T-cell (primary cell): ENCODE results near the gene OAS2. TPM values are rescaled to one million over a fixed set of nuclear protein-coding genes. Genes with fewer than 3 reads are reported as not detected.
"Not testable (repeated sequence)": the region's sequence is repeated elsewhere in the genome, so short reads cannot be mapped to it uniquely, and the experiment has no call there.

Experiments
- ATAC-seq, 4 experiments: fragments of 200-7000 bp in 3 of 4; fragments of 150-1000 bp in 1 of 4; cut with Tn5 transposase; replicated peaks in 1 of 4; 1 replicate in 3 of 4; 2 replicates in 1 of 4; pipeline ENCODE4 v1.10.0; 2021; ENCODE audit warnings: moderate library complexity in 3 of 4, mild to moderate bottlenecking in 2 of 4, moderate number of reproducible peaks in 1 of 4
- CTCF ChIA-PET, 2 donors: fragments of 300-600 bp; sonication (Branson Sonifier 250); formaldehyde crosslinking; loops; one replicate each; lab custom pipeline; 2022; ENCODE audit warnings: antibody characterized with exemption in 2 of 2; lab: Charles Lee
- POLR2A ChIA-PET, 2 donors: fragments of 300-600 bp; sonication (Branson Sonifier 250); formaldehyde crosslinking; loops; one replicate each; lab custom pipeline; 2022; ENCODE audit warnings: antibody characterized with exemption in 2 of 2; lab: Charles Lee
- DNase-seq, 35 experiments: peaks; one replicate each; pipeline versions ENCODE4 v3.0.0 to v3.0.0-alpha.2; 2013 to 2023
- H3K27ac ChIP-seq: one replicate; pipeline ENCODE4 v1.5.1; 2013; ENCODE audit warnings: low read length
- H3K27me3 ChIP-seq, 2 experiments: replicated peaks in 1 of 2; 1 replicate in 1 of 2; 2 replicates in 1 of 2; pipeline versions ENCODE4 v1.6.1 to v1.7.0; 2013; ENCODE audit warnings: low read length in 1 of 2, mixed read lengths in 1 of 2; ENCODE audit not compliant: control insufficient read depth in 2 of 2, insufficient read depth in 2 of 2; ENCODE audit errors: extremely low read depth in 1 of 2
- H3K36me3 ChIP-seq, 2 donors: 1 replicate in 1 of 2; 2 replicates in 1 of 2; pipeline versions ENCODE4 v1.6.1 to v1.7.0; 2013; ENCODE audit warnings: low read length in 1 of 2; ENCODE audit not compliant: control insufficient read depth in 2 of 2, insufficient read depth in 1 of 2; ENCODE audit errors: extremely low read depth in 1 of 2
- H3K4me1 ChIP-seq, 2 experiments: 1 replicate in 1 of 2; 2 replicates in 1 of 2; pipeline versions ENCODE4 v1.6.1 to v1.7.0; 2013; ENCODE audit warnings: low read length in 2 of 2, mixed read lengths in 1 of 2; ENCODE audit not compliant: insufficient read depth in 2 of 2, control insufficient read depth in 1 of 2; ENCODE audit errors: extremely low read depth in 1 of 2
- H3K4me3 ChIP-seq, 2 donors: 1 replicate in 1 of 2; 2 replicates in 1 of 2; pipeline versions ENCODE4 v1.5.1 to v1.7.0; 2013; ENCODE audit warnings: mild to moderate bottlenecking in 2 of 2, low read length in 1 of 2, moderate library complexity in 1 of 2; ENCODE audit not compliant: control insufficient read depth in 1 of 2; ENCODE audit errors: extremely low read depth in 1 of 2
- H3K9me3 ChIP-seq: 2 replicates; pipeline ENCODE4 v1.7.0; 2013
- H3K27ac Mint-ChIP-seq, 2 donors: one replicate each; pipeline ENCODE4 v1.8.0; 2020 to 2021; ENCODE audit warnings: mild to moderate bottlenecking in 2 of 2, mixed read lengths in 2 of 2
- H3K27me3 Mint-ChIP-seq, 2 donors: one replicate each; pipeline ENCODE4 v1.8.0; 2021 to 2022; ENCODE audit warnings: mixed read lengths in 2 of 2
- H3K36me3 Mint-ChIP-seq: one replicate; pipeline ENCODE4 v1.8.0; 2021; ENCODE audit warnings: mixed read lengths
- H3K4me1 Mint-ChIP-seq, 3 donors: one replicate each; pipeline ENCODE4 v1.8.0; 2020 to 2022; ENCODE audit warnings: mixed read lengths in 3 of 3, mild to moderate bottlenecking in 1 of 3
- H3K4me3 Mint-ChIP-seq, 3 donors: one replicate each; pipeline ENCODE4 v1.8.0; 2020 to 2022; ENCODE audit warnings: mild to moderate bottlenecking in 3 of 3, mixed read lengths in 3 of 3, moderate library complexity in 3 of 3
- H3K9me3 Mint-ChIP-seq, 3 donors: one replicate each; pipeline ENCODE4 v1.8.0; 2020 to 2022; ENCODE audit warnings: mixed read lengths in 3 of 3
- WGBS: methylation state at CpG from one replicate; pipeline ENCODE4 v1.1.5; 2013; ENCODE audit warnings: missing lambda C conversion rate; ENCODE audit not compliant: insufficient coverage; 5-methylcytosine and 5-hydroxymethylcytosine counted together
- total RNA-seq, 35 experiments: library from RNA in 6 of 35; stranded (reverse) in 6 of 35; fragments of 120-200 nt in 1 of 35; gene quantifications; one replicate each; pipeline versions ENCODE4 v1.2.1 to v1.2.4 and lab custom pipeline; 2013 to 2026

The OAS2 gene
- total RNA-seq, 5 donors from 2014 or later (not counting 1 experiment from before 2014, with no cell fraction given): 44.8 to 75.5 (median 56.9) TPM

GRCh38 chr12:112988823-112989385, 10.6 kb downstream of the OAS2 start:
- peaks cover 79% of the 10 kb centered on the region for H3K36me3 Mint-ChIP-seq
- Histone ChIP-seq H3K4me1 (peaks cover 0 to 19% of the 10 kb centered on the region in 2 experiments), H3K36me3 (peaks cover 18 to 76% of the 10 kb centered on the region in 2 donors)
- H3K9me3 Mint-ChIP-seq: peaks cover 7 to 18% (median 9%) of the 10 kb centered on the region in 3 donors
- not testable (repeated sequence) for H3K27me3 Mint-ChIP-seq, ATAC-seq, H3K27me3 ChIP-seq, DNase-seq, H3K4me3 Mint-ChIP-seq, H3K9me3 ChIP-seq, H3K4me3 ChIP-seq, H3K27ac ChIP-seq
- POLR2A ChIA-PET: interaction anchor here (0.6 to 1.3 kb wide), 2 partner anchors 11 to 51 kb away, joined by 3 to 5 read pairs; partner anchors contain the start of gene OAS2 (in 1 of the 2)
- H3K27ac Mint-ChIP-seq: peak overlapping the region; percentile 81 to 85
- peaks cover 57 to 63% (median 58%) of the 10 kb centered on the region in 3 donors for H3K4me1 Mint-ChIP-seq
- CTCF ChIA-PET: interaction anchor here in 1 of 2 donors (0.8 to 1.0 kb wide), 2 partner anchors 43 to 51 kb away, joined by 3 read pairs; no protein-coding TSS in a partner anchor
- WGBS: no CpG with 5 or more reads among the region's 3 CpGs

GRCh38 chr12:112989806-112990205, 11.5 kb downstream of the OAS2 start:
- Mint-ChIP-seq H3K4me1 (peaks cover 49 to 57% (median 50%) of the 10 kb centered on the region in 3 donors), H3K4me3 (no peak overlapping the region), H3K9me3 (peaks cover under 1 to 10% (median 5%) of the 10 kb centered on the region in 3 donors), H3K36me3 (peaks cover 74% of the 10 kb centered on the region), H3K27ac (peak overlapping the region; percentile 50 to 73), H3K27me3 (no peaks in the 10 kb centered on the region)
- Histone ChIP-seq H3K27me3 (no peaks in the 10 kb centered on the region), H3K4me1 (peaks cover 0 to 19% of the 10 kb centered on the region in 2 experiments), H3K9me3 (peaks cover 1% of the 10 kb centered on the region), H3K36me3 (peaks cover 21 to 80% of the 10 kb centered on the region in 2 donors), H3K27ac (no peak overlapping the region), H3K4me3 (no peak overlapping the region)
- POLR2A ChIA-PET: interaction anchor here in 1 of 2 donors (0.6 to 1.9 kb wide), 2 partner anchors 12 to 52 kb away, joined by 3 to 4 read pairs; partner anchors contain the start of gene OAS2
- no peak for ATAC-seq
- 100% methylated on average over 1 of the region's 1 CpG for WGBS
- CTCF ChIA-PET: interaction anchor here in 1 of 2 donors (0.8 kb wide), 1 partner anchor 42 kb away, joined by 3 read pairs; no protein-coding TSS in a partner anchor
- no peak for DNase-seq

GRCh38 chr12:112992541-112993398, 14.5 kb downstream of the OAS2 start:
- Histone ChIP-seq H3K9me3 (no peaks in the 10 kb centered on the region), H3K4me1 (no peaks in the 10 kb centered on the region), H3K4me3 (no peak overlapping the region), H3K36me3 (peaks cover 13 to 87% of the 10 kb centered on the region in 2 donors), H3K27ac (peak overlapping the region; percentile 26), H3K27me3 (no peaks in the 10 kb centered on the region)
- H3K9me3 Mint-ChIP-seq: peaks cover 0 to 4% (median 0%) of the 10 kb centered on the region in 3 donors
- DNase-seq: peak in 31 of 35 experiments; percentile 8 to 72 (median 37)
- ChIA-PET POLR2A (interaction anchor here (0.5 to 1.1 kb wide), 3 partner anchors 11 to 23 kb away, joined by 3 read pairs; partner anchors contain the start of gene OAS2 (in 1 of the 2)), CTCF (interaction anchor here (0.6 to 3.9 kb wide), 39 partner anchors 8 to 799 kb away, joined by 3 to 68 read pairs (median 4); partner anchors contain the start of genes OAS2 (in 2 of the 2), OAS1 (in 1 of the 2), RASAL1 (in 1 of the 2) and TPCN1 (in 1 of the 2))
- no peaks in the 10 kb centered on the region for H3K27me3 Mint-ChIP-seq
- H3K36me3 Mint-ChIP-seq: peaks cover 84% of the 10 kb centered on the region
- H3K27ac Mint-ChIP-seq: peak overlapping the region in 1 of 2 donors; percentile 28
- peaks cover 21 to 30% (median 22%) of the 10 kb centered on the region in 3 donors for H3K4me1 Mint-ChIP-seq
- no peak overlapping the region for H3K4me3 Mint-ChIP-seq
- no CpG with 5 or more reads among the region's 2 CpGs for WGBS
- ATAC-seq: peak; percentile 55 to 73 (median 64)

GRCh38 chr12:112995008-112995407, 16.7 kb downstream of the OAS2 start:
- no peak for DNase-seq
- Mint-ChIP-seq H3K27me3 (no peaks in the 10 kb centered on the region), H3K4me1 (peaks cover 10 to 18% (median 11%) of the 10 kb centered on the region in 3 donors), H3K27ac (no peak overlapping the region), H3K36me3 (peaks cover 85% of the 10 kb centered on the region), H3K9me3 (peaks cover 0 to 4% (median 0%) of the 10 kb centered on the region in 3 donors), H3K4me3 (no peak overlapping the region)
- Histone ChIP-seq H3K27ac (no peak overlapping the region), H3K4me1 (no peaks in the 10 kb centered on the region), H3K36me3 (peaks cover 13 to 86% of the 10 kb centered on the region in 2 donors), H3K4me3 (no peak overlapping the region), H3K9me3 (no peaks in the 10 kb centered on the region), H3K27me3 (no peaks in the 10 kb centered on the region)
- ATAC-seq: no peak
- ChIA-PET CTCF (interaction anchor here in 1 of 2 donors (1.5 kb wide), 1 partner anchor 17 kb away, joined by 5 read pairs; the partner anchor contains the start of gene OAS2), POLR2A (no interaction called here)
- 78% methylated on average over 4 of the region's 5 CpGs for WGBS

DNA sequence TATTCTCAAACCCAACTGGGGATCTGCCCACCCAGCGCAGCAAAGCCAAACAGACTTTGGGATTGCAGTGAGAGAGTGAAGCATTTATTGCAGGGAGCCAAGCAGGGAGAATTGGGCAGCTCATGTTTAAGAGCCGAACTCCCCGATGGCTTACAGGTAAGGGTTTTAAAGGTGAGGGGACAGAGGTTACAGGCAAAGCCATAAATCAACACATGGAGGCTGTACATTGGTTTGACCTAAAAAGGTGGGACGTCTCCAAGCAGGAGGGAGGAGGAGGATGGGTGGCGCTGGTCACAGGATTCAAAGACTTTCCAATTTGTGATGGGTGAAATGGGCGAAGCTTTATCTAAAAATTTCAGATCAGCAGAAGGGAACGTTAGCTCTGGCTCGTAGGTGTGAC, 18.2 kb downstream of the OAS2 start:
- H3K9me3 Mint-ChIP-seq: peaks cover 0 to 4% (median 0%) of the 10 kb centered on the region in 3 donors
- Histone ChIP-seq H3K4me1 (no peaks in the 10 kb centered on the region), H3K9me3 (no peaks in the 10 kb centered on the region), H3K27ac (no peak overlapping the region), H3K4me3 (no peak overlapping the region), H3K36me3 (peaks cover 9 to 86% of the 10 kb centered on the region in 2 donors), H3K27me3 (no peaks in the 10 kb centered on the region)
- H3K4me3 Mint-ChIP-seq: no peak overlapping the region
- peaks cover 83% of the 10 kb centered on the region for H3K36me3 Mint-ChIP-seq
- WGBS: 97% methylated on average over 5 of the region's 8 CpGs
- H3K27ac Mint-ChIP-seq: no peak overlapping the region
- DNase-seq (no peak), ATAC-seq (no peak)
- H3K4me1 Mint-ChIP-seq: peaks cover 6 to 18% (median 11%) of the 10 kb centered on the region in 3 donors
- ChIA-PET POLR2A (no interaction called here), CTCF (no interaction called here)
- H3K27me3 Mint-ChIP-seq: no peaks in the 10 kb centered on the region

DNA sequence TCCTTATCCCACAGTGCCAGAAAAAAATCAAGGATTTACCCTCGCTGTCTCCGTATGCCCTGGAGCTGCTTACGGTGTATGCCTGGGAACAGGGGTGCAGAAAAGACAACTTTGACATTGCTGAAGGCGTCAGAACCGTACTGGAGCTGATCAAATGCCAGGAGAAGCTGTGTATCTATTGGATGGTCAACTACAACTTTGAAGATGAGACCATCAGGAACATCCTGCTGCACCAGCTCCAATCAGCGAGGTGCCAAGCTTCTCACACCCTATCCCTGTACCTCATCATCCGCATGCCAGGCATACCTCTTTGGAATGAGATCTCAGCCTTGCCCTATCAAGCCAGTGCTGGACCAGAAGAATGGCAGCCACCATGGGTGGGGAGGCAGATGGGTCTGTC, 19.2 kb downstream of the OAS2 start:
- H3K36me3 ChIP-seq: peaks cover 8 to 91% of the 10 kb centered on the region in 2 donors
- DNase-seq (no peak), ATAC-seq (no peak)
- H3K4me1 ChIP-seq: no peaks in the 10 kb centered on the region
- POLR2A ChIA-PET: no interaction called here
- Mint-ChIP-seq H3K9me3 (no peaks in the 10 kb centered on the region), H3K4me1 (peaks cover 4 to 18% (median 5%) of the 10 kb centered on the region in 3 donors), H3K27me3 (no peaks in the 10 kb centered on the region), H3K4me3 (no peak overlapping the region), H3K27ac (no peak overlapping the region), H3K36me3 (peaks cover 79% of the 10 kb centered on the region)
- CTCF ChIA-PET: no interaction called here
- no peak overlapping the region for H3K27ac ChIP-seq
- H3K9me3 ChIP-seq: no peaks in the 10 kb centered on the region
- no peaks in the 10 kb centered on the region for H3K27me3 ChIP-seq
- H3K4me3 ChIP-seq: no peak overlapping the region
- WGBS: 98% methylated on average over 5 of the region's 7 CpGs
